Measurements from ENCODE around the gene PSMB10.

DNA sequence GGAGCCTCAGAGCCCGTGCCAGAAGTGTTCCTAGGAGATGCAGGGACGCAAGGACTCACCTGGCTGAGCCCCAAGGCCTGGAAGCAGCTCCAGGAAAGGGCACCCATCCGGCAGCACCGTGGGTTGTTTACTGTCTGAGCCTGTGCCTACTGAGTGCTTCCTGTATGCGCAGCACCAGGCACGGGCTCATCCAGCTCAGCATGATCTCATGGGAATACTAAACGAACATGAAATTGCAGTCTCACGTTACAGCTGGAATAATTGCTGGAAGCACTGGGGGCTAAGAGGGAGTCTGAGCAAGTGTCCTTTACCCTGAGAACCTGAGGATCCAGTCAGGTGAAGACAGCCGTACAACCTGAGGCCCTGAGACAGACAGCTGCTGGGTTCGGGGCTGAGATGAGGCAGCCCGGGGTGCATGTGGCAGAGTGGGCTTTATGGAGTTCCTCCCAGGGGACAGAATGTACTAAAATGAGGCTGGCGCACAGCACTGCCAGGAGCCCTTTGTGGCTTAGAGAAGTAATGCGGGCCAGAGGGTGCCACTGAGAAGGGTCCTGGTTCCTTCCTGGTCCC lies 10.4 kb downstream of the PSMB10 start:
- TF ChIP-seq, protein P1, sequence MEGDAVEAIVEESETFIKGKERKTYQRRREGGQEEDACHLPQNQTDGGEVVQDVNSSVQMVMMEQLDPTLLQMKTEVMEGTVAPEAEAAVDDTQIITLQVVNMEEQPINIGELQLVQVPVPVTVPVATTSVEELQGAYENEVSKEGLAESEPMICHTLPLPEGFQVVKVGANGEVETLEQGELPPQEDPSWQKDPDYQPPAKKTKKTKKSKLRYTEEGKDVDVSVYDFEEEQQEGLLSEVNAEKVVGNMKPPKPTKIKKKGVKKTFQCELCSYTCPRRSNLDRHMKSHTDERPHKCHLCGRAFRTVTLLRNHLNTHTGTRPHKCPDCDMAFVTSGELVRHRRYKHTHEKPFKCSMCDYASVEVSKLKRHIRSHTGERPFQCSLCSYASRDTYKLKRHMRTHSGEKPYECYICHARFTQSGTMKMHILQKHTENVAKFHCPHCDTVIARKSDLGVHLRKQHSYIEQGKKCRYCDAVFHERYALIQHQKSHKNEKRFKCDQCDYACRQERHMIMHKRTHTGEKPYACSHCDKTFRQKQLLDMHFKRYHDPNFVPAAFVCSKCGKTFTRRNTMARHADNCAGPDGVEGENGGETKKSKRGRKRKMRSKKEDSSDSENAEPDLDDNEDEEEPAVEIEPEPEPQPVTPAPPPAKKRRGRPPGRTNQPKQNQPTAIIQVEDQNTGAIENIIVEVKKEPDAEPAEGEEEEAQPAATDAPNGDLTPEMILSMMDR (IDR thresholded peaks at IDR 0.05; ENCODE audit: extremely low read depth in 1 of 2, insufficient read depth in 1 of 2, low read depth in 1 of 2, low read length in 2 of 2): peak; percentile 13 to 17
- TF ChIP-seq POLR2AphosphoS5 (IDR thresholded peaks at IDR 0.05; ENCODE audit: insufficient read depth, low read depth, low read length): no peak
- no peak for TF ChIP-seq POLR2A (IDR thresholded peaks at IDR 0.05; ENCODE audit: low read depth, low read length)
- no peak for TF ChIP-seq JUN (IDR thresholded peaks at IDR 0.05; ENCODE audit: borderline replicate concordance, insufficient read depth, insufficient read length, low read depth)
- TF ChIP-seq MYC (IDR thresholded peaks at IDR 0.05; ENCODE audit: low read depth, low read length): no peak
- TF ChIP-seq EZH2 (IDR thresholded peaks at IDR 0.05; ENCODE audit: borderline replicate concordance, low read depth, low read length, severe bottlenecking): no peak

All from endothelial cell of umbilical vein (primary cell).